TTC549 (cell line): Measurements from ENCODE around the gene CBR1.

Experiments
- FAIRE-seq: peaks from 2 replicates; lab custom pipeline; 2012; peaks lifted over from hg19 to GRCh38; lab: Jason Lieb, UNC

Gene CBR1

DNA sequence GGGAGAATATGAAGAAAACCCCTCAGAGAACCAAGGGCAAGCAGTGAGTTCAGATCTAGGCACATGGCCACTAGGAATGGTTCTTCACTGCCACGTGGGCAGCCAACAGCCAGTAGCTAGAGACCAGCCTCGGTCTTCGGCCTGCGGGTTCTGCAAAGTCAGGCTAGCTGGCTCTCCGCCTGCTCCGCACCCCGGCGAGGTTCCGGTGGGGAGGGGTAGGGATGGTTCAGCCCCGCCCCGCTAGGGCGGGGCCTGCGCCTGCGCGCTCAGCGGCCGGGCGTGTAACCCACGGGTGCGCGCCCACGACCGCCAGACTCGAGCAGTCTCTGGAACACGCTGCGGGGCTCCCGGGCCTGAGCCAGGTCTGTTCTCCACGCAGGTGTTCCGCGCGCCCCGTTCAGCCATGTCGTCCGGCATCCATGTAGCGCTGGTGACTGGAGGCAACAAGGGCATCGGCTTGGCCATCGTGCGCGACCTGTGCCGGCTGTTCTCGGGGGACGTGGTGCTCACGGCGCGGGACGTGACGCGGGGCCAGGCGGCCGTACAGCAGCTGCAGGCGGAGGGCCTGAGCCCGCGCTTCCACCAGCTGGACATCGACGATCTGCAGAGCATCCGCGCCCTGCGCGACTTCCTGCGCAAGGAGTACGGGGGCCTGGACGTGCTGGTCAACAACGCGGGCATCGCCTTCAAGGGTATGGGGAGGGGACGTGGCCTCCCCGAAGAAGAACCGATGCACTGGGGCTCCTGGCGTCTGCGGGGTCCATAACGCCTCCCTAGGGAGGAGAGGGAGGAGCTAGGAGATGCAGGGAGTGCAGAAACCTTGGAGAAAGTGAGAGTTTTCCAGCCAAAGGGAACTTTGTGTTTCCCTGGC, at the start of gene CBR1:
Gene CBR1 (plus strand): TSS at position 312 of the 871 bp plus-strand sequence. CDS start 92 bp downstream, at position 404.
- FAIRE-seq: no peak

DNA sequence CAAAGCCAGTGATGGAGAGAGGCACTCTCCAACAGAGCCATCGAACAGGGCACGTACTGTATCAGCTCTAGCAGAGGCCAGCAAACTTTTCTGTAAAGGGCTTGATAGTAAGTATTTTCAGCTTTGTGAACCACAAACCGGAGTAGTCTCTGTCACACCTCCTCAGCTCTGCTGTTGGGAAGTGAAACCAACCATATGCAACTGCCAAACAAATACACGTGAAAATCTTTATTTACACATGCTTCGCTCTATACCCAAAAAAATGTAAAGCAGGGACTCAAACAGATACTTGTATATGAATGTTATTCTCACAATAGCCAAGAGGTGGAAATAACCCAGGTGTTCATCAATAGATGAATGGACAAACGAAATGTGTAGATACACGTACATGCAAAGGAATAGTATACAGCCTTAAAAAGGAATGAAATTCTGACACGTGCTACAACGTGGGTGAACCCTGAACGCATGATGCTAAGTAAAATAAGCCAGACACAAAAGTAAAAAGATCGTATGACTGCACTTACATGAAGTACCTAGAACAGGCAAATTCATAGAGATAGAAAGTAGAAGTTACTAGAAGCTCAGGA, 48.5 kb upstream of the CBR1 start:
- no peak for FAIRE-seq

DNA sequence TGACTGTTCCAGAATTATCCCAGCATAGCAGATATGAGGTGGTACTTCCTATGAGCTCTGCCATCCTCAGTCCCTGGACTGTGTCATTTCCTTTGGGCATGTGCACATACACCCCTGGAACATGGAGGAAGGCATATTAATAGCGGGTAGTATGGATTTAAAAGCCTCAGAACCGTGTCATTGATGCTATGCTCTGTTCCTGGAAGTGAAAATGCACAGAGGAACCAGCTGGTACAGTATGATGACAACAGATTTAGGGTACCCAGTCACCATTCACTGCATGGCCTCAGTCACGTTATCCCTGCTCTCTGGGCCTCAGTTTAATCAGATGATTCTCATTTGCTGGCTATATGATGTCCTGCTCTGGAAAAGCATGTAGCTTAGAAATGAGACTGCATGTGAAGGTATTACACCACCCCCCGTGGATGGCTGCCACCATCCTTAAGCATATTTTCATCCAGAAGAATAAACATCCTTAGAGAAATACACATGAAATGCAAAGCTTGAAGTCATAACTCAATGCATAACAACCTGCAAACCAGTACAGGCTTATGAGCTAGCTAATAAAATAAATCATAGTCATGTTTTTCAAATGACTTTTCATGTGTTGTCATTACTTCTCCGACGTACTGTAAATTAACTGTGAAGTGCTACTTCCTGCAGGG, 47.3 kb upstream of the CBR1 start:
- no peak for FAIRE-seq

DNA sequence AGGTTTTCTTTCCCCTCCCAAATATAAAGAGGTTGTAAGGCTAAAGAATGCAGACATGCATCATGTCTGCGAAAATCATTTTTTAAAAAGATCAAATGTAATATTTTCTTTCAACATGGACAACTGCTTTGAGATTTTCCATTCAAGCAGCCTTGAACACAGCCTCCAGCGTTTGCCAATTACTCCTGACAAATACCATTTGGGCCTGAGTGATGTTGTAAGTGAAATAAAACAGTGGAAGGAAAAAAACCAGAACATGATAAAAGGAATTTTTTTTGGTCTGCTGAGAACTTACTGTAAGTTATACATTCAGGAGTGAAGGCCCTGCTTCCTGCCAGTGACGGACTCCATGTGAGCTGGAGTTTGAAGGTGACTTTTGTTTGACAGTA, 46.7 kb upstream of the CBR1 start:
- FAIRE-seq: no peak

DNA sequence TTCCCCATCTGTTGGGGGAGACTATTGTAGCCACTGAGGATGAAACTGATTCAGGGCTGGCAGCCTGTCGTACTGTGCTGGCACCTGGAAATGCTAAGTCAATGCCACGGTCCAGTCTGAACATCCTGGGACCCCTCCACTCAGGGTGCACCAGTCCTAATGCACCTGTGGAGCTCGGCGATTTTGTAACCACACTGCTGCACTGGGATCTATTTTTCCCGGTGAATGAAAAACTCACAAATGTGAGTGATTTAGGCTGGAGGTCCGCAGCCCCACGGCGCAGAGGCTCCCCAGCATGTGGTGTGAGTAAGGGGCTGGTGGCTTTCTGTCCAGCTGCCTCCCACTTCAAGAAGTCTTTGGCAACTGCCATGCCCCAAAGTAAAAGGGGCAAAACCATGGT, 45.0 kb upstream of the CBR1 start:
- FAIRE-seq: no peak

DNA sequence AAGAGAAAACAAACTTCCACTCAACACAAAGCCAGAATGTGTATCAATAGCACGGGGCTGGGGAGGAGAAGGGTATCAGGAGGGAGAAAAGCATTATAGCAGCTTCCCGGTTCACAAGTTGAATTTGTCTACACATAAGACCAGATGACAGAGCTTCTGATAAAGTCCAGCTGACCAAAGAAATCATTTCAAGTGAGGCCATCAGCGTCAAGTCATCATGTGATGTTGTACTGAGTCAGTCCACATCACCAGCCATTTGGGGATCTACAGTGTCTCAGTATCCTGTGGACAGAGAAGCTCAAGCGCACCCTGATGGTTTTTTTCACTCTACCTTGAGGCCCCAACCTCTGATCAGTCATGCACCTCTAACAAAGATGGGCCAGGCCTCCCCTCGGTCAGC, 42.5 kb upstream of the CBR1 start:
- FAIRE-seq: no peak

DNA sequence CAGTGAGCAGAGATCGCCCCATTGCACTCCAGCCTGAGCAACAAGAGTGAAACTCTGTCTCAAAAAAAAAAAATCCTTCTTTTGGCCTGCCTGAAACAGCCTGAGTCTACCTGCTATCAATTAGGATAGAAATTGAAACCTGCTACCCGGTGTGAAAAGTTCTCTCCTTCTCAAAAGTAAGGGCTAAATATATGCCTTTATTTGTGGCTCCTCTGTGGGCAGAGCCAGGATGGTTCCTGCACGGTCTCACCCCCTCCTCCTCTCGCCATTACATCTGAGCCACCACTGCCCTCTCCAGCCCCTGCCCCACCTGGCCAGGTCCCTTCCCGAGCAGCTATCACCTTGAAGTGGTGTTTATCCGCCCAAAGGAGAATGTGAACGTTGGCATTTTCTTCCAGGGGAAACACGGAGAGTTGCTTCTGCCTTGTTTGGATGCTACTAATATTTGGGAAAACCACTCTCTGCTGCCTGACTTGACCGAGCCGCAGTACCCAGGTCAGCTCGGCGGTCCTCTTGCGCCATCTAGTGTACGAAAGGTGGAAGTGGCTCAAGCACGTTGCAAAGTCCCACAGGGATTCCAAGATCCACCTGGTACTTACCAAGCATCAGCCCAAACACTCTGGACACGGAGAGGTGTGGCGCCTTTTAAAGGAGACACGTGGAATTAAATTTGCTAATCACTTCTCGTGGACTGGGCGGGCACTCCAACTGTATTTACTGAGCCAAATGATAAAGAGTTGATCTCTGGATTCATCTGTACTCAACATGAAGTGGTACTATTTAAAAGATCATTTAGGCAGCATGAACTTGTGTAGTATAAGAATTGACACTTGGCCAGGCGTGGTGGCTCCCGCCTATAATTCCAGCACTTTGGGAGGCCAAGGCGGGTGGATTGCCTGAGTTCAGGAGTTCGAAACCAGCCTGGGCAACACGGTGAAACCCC, 41.4 kb upstream of the CBR1 start:
- no peak for FAIRE-seq

DNA sequence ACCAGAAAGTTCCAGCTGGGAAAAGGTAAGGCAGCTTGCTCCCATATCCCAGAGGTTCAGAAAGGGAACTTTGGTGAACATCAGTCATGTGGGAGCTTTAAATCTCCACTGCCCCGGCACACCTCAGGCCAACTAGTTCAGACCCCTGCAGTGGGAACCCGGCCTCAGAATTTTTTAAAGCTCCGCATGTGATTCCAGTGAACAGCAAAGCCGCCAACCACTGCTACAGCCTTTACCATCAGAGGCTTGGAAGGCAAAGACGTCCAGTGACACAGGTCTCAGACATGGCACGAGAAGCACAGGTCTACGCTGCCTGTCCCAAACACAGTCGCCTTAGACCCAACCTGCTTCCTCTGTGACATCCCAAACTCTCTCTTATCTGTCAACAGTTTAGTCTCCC, 40.5 kb upstream of the CBR1 start:
- no peak for FAIRE-seq

DNA sequence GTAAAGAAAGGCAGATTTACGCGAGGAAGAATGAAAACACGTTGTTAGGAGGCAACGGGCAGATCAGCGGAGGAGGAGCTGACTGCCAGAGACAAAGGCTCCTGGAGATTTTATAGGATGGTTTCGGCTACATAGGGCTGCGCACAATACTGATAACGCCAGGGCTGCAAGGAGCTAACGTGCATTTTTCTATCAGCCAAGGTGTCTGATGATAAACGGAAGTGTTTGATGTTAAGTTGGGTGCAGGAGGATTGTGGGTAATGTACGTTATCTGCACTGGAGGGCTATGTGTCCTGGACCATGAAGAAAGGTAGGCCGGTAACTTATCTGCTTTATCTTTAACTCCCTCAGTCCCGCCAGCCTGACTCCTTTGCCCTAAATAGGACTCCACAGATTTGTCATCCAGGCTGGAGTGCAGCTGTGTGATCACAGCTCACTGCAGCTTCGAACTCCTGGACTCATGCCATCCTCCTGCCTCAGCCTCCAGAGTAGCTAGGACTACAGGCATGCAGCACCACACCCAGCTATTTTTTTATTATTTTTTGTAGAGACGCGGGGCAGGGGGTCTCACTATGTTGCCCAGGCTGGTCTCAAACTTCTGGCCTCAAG, 39.1 kb upstream of the CBR1 start:
- no peak for FAIRE-seq

DNA sequence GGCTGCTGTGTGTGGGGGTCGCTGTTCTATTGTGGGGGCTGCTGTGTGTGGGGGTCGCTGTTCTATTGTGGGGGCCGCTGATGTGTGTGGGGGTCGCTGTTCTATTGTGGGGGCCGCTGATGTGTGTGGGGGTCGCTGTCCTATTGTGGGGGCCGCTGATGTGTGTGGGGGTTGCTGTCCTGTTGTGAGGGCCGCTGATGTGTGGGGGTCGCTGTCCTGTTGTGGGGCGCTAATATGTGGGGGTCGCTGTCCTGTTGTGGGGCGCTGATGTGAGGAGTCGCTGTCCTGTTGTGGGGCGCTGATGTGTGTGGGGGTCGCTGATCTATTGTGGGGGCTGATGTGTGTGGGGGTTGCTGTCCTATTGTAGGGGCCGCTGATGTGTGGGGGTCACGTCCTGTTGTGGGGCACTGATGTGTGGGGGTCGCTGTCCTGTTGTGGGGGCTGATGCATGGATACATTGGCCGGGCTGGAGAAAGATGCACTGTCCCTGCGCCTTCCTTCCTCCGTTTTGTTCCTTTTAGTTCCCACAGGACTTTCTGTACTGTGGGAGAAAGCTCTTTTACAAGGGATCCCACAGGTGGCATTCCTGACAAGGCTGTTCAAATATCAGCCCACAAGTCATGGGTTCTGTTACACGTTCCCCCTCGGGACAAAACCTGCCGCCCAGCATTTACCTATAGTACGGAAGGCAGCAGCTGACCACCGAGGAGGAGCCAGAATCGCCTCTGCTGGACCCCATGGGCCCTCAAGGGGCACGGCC, 37.0 kb upstream of the CBR1 start:
- no peak for FAIRE-seq

DNA sequence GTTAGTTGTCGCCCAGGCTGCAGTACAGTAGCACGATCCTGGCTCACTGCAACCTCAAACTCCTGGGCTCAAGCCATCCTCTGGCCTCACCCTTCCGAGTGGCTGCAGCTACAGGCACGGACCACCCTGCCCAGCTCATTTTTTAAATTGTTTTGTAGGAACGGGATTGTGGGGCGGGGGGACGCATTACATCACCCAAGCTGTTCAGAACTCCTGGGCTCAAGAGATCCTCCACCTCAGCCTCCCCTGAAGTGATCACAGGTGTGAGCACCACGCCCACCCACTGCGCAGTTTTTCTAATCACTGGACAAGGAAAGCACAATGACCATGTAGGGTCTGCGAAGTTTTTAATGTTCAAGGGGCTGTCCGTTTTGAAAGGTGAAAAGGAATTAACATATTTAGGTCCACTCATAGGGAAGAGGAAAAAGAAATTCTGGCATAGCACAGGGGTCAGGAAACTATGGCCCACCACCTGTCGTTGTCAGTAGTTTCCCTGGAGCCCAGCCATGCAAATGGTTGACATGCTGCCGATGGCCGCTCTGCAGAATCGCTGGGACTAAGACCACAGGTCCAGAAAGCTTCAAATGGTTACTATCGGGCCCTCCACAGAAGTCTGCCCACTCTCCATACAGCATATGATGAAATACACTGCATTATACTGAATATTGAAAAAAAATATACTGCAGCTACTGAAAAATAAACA, 35.5 kb upstream of the CBR1 start:
- FAIRE-seq: no peak

DNA sequence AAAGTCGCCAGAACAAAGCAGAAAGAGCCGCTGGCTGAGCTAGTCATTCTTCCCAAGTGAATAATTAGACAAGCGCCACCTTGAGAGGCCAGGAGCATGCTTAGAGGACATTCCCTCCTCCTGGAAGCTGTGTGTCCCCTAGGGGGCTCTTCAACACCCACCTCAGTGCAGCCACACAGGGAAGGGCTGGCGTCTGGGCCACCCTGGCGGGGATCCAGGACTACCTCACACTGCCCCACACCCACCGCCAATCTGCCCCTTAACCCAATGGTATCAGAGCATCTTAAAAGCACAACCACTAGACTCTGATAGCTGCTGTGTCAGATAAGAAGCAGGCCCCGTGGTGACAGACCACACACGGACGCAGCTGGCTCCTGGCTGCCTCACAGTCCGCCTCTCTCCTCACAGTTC, 34.4 kb upstream of the CBR1 start:
- no peak for FAIRE-seq

DNA sequence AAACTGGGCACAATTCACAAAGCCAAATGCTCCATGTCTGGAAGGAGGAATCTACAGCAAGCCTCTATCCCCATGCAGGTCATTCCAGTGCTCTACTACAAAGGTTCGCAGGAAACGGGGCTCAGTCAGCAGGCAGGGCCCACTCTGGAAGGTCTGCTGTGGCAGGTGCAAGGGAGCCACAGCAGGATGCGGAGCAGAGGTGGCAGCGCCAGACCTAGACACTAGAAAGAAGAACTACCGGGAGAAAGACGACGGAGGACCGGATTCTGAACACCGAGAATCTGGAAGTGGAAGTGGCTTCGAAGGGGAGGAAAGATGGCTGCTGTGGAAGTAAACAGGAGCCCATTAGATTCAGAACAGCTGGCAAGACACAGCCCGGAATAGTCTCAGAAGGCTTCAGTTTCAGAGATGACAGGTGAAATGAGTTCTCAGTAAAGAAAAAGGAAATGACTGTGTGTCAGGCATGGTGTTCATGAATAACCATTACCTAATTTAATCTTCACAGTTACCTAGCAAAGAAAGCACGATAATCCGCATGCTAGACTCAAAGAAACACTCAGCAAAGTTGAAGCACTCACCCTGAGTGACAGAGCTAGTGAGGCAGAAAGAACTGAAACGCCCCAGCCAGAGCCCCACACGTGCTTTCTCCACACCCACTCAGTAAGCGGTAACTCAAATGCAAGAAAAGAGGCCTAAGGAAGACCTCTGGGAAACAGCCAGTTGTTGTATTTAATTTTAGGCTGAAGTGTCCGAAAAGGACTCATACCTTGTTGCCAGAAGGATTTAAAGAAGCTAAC, 30.9 kb upstream of the CBR1 start:
- FAIRE-seq: no peak

DNA sequence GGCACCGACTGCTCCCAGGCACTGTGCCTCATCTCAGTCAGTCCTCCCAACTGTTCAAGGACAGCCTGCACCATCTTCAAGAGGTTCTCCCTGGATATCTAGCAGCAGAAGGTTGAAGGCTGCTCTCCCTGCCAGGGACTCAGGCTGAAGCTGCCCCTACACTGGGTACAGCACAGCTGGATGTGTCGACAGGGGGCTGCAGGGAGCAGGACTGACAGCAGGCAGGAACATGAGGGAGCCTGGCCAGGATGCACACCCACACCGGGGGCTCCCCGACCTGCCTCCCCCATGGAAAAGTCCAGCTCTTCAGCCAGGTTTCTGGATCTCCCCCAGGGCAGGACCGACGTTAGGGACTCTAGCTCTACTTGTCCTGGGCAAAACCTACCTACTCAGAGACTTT, 30.0 kb upstream of the CBR1 start:
- no peak for FAIRE-seq

DNA sequence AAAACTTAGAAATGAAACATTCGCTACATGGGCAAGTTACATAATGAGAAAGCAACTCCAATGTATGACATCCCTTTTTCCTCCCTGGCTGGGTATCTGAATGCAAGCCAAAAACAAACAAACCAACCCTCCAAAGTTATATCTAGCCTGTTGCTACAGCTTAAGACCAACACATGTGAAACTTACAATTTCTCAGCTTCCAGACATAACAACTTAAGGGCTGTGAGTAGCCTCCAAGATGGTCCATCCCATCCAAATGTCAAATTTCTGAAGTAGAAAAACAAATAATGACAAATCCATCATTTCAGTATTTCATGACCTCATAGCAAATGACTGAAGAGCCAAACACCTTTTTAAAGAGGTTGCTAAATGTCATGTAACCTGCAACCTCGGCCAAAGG, 29.4 kb upstream of the CBR1 start:
- no peak for FAIRE-seq

DNA sequence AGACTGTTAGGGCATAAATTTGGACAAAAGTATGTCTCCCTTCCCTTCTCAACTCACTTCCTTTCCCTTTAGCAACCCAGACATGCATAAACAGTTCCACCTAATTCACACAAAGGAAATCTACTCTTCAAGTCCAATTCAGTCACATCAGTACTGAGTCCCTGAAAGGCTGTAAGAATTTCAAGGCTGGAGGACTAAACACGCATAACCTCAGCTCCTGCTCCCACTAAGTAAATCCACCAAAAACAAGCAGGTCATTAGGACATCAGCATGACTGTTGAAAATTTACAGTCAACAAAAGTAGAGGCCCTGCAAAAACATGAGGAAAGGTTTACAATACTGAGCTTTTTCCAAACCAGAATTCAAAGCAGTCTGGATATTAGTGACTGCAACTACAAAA, 27.9 kb upstream of the CBR1 start:
- FAIRE-seq: no peak

DNA sequence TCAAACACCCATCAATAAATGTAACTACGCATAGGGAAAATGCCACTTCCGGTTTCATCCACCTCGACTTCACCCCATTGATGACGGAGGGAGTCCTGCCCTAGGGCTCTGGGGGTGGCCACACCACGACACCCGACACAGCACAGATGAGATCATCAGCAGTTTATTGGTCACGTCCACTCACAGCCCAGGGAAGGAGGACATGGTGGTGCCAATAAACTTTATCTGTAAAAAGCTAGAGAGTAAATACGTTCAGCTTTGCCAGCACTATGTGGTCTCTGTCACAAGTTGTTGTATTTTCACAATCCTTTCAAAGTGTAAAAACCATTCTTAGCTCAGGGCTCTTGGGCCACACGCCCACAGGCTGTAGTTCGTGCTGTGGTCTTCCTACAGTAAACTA, 25.8 kb upstream of the CBR1 start:
- FAIRE-seq: no peak

DNA sequence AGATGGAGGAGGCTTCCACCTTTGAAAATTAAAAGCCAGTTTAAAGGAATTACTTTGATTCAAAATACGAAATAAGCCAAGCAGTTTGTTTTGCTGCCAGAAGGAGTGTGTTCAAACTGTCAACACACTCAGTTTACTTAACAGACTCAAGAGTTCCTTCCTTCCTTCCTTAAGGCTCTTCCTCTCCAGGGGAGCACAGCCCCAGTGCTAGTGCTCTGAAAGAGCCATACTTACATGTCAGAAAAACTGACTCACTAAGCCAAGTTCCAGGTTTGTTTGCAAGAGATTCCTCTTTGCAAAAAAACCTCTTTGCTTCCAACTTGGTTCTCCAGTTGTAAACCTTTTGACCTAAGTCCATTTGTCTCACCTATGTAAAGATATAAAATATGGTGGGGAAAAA, 23.8 kb upstream of the CBR1 start:
- FAIRE-seq: no peak

DNA sequence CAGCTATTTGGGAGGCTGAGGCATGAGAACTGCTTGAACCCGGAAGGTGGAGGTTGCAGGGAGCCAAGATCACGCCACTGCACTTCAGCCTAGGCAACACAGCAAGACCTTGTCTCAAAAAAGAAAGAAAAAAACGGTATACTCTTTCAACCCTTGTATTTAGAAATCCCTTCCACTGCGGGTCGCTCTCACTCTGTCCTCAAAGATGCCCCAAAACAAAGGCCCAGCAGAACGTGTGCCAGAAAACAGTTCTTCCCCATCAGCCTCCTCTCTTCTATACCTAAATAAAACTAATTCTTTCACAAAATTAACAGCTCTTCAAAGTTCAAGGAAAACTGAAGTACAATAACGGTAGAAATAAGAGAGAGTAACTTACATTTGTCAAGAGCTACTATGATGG, 22.7 kb upstream of the CBR1 start:
- no peak for FAIRE-seq

DNA sequence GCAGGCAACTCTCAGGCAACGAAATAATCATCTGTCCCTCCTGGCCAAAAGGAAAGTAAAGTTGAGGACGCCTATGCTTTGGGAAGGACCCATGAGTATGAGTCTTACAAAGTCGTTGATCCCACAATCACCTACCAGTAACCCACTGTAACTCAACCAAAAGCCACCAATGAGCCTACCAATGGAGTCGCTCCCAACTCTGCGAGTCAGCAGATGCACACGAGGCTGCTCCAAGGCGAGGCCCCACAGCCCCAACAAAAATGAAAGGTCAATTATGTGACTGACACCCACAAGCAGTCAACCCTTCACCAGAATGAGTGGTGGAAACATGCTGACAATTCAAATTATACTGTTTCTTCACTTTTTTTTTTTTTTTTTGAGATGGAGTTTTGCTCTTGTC, 21.5 kb upstream of the CBR1 start:
- no peak for FAIRE-seq
